HCT116 (cell line): Measurements from ENCODE around the gene COBL. TPM values are rescaled to one million over a fixed set of nuclear protein-coding genes. Genes with fewer than 3 reads are reported as not detected.

Experiments used
- ATAC-seq: fragments of 200-7000 bp; cut with Tn5 transposase; 2 replicates; pipeline ENCODE4 v1.9.1; 2020; ENCODE audit warnings: mild to moderate bottlenecking, moderate library complexity
- BruUV-seq: library from RNA; stranded (reverse); fragments of 400-500 nt; replicated peaks from 2 replicates; lab custom pipeline; 2021; lab: Mats Ljungman, UMichigan
- CTCF ChIA-PET: fragments of 300-600 bp; sonication (Branson Sonifier 250); formaldehyde crosslinking; loops from one replicate; lab custom pipeline; 2021; ENCODE audit warnings: antibody characterized with exemption; lab: Charles Lee
- POLR2A ChIA-PET: fragments of 300-600, 350-600 bp; sonication (Branson Sonifier 250); formaldehyde crosslinking; loops from one replicate; lab custom pipeline; 2021; ENCODE audit warnings: antibody characterized with exemption; lab: Charles Lee
- RAD21 ChIA-PET, 2 experiments: fragments of 300-600 bp; sonication (Branson Sonifier 250); formaldehyde crosslinking; loops; one replicate each; lab custom pipeline; 2023; ENCODE audit warnings: low total read pairs in 2 of 2; ENCODE audit not compliant: uncharacterized antibody in 2 of 2, unreplicated experiment in 2 of 2, low non-redundant PET in 1 of 2; lab: Charles Lee
- DNase-seq: peaks from one replicate; pipeline ENCODE4 v3.0.0-alpha.2; 2010; ENCODE audit warnings: low read depth, low spot score
- H2AFZ ChIP-seq: fragments of 200-600 bp; shearing (Covaris generic), sonication (generic); 2 replicates; pipeline ENCODE4 v1.6.1; 2017; ENCODE audit warnings: low read depth, mixed run types, mixed read lengths, antibody characterized with exemption, low read length; ENCODE audit not compliant: poor library complexity, severe bottlenecking
- H3K27ac ChIP-seq: 2 replicates; pipeline ENCODE4 v1.5.1; 2012; ENCODE audit warnings: low read depth, low read length
- H3K27me3 ChIP-seq: fragments of 200-600 bp; sonication (generic); 2 replicates; pipeline ENCODE4 v1.6.1; 2016; ENCODE audit warnings: mixed run types, low read length, mixed read lengths; ENCODE audit not compliant: insufficient read depth
- H3K36me3 ChIP-seq, 2 experiments: fragments of 200-500 bp in 1 of 2; fragments of 200-600 bp in 1 of 2; sonication (Bioruptor generic) in 1 of 2; sonication (generic) in 1 of 2; 2 replicates each; pipeline versions ENCODE4 v1.5.1 to v1.6.1; 2014 to 2016; ENCODE audit warnings: low read length in 2 of 2, inconsistent platforms in 1 of 2, mixed read lengths in 1 of 2, mixed run types in 1 of 2; ENCODE audit not compliant: insufficient read depth in 2 of 2, control insufficient read depth in 1 of 2
- H3K4me1 ChIP-seq, 2 experiments: fragments of 200-600 bp in 1 of 2; sonication (generic) in 1 of 2; 2 replicates each; pipeline versions ENCODE4 v1.5.1 to v1.6.1; 2012 to 2017; ENCODE audit warnings: low read length in 2 of 2, inconsistent platforms in 1 of 2, mild to moderate bottlenecking in 1 of 2, mixed read lengths in 1 of 2, mixed run types in 1 of 2, moderate library complexity in 1 of 2; ENCODE audit not compliant: insufficient read depth in 2 of 2, control insufficient read depth in 1 of 2
- H3K4me2 ChIP-seq: fragments of 200-600 bp; sonication (generic); 2 replicates; pipeline ENCODE4 v1.6.1; 2017; ENCODE audit warnings: mixed run types, low read length, mixed read lengths
- H3K4me3 ChIP-seq, 2 experiments: fragments of 200-600 bp in 1 of 2; sonication (generic) in 1 of 2; replicated peaks in 1 of 2; 2 replicates each; pipeline ENCODE4 v1.5.1; 2011 to 2016; ENCODE audit warnings: low read length in 2 of 2, control low read depth in 1 of 2, low read depth in 1 of 2, mild to moderate bottlenecking in 1 of 2, mixed read lengths in 1 of 2, mixed run types in 1 of 2
- H3K79me2 ChIP-seq: fragments of 200-600 bp; sonication (generic); 2 replicates; pipeline ENCODE4 v1.6.1; 2017; ENCODE audit warnings: mild to moderate bottlenecking, mixed run types, low read length, moderate library complexity, mixed read lengths; ENCODE audit not compliant: insufficient read depth
- H3K9ac ChIP-seq: fragments of 200-600 bp; sonication (generic); 2 replicates; pipeline ENCODE4 v1.6.1; 2016; ENCODE audit warnings: low read length, mixed read lengths
- H3K9me2 ChIP-seq: fragments of 200-600 bp; sonication (generic), shearing (Covaris generic); 2 replicates; pipeline ENCODE4 v1.6.1; 2017; ENCODE audit warnings: mixed run types, mild to moderate bottlenecking, moderate library complexity; ENCODE audit not compliant: insufficient read depth
- H3K9me3 ChIP-seq, 2 experiments: fragments of 200-500 bp in 1 of 2; fragments of 200-600 bp in 1 of 2; sonication (Bioruptor generic) in 1 of 2; sonication (generic) in 1 of 2; 2 replicates each; pipeline ENCODE4 v1.6.1; 2014 to 2017; ENCODE audit warnings: low read length in 2 of 2, mixed read lengths in 2 of 2, inconsistent platforms in 1 of 2, low read depth in 1 of 2, mild to moderate bottlenecking in 1 of 2, mixed run types in 1 of 2, moderate library complexity in 1 of 2; ENCODE audit not compliant: control insufficient read depth in 1 of 2, insufficient read depth in 1 of 2
- H4K20me1 ChIP-seq: fragments of 200-600 bp; sonication (generic), shearing (Covaris generic); 2 replicates; pipeline ENCODE4 v1.6.1; 2017; ENCODE audit warnings: mixed run types, mild to moderate bottlenecking, moderate library complexity; ENCODE audit not compliant: insufficient read depth
- ATF3 ChIP-seq: IDR thresholded peaks from 2 replicates; pipeline ENCODE4 v1.6.1; 2012
- CBX3 ChIP-seq: IDR thresholded peaks from 2 replicates; pipeline ENCODE4 v1.6.1; 2012; ENCODE audit warnings: low read depth
- CTCF ChIP-seq, 3 experiments: fragments of 200-600 bp in 1 of 3; sonication (generic) in 1 of 3; IDR thresholded peaks in 2 of 3; conservative IDR thresholded peaks in 1 of 3; 2 replicates each; pipeline ENCODE4 v1.5.1; 2012 to 2017; ENCODE audit warnings: low read depth in 2 of 3, low read length in 2 of 3, antibody characterized with exemption in 1 of 3, borderline replicate concordance in 1 of 3, control low read depth in 1 of 3, mild to moderate bottlenecking in 1 of 3, mixed read lengths in 1 of 3, mixed run types in 1 of 3, moderate library complexity in 1 of 3; ENCODE audit not compliant: insufficient read depth in 1 of 3
- EZH2phosphoT487 ChIP-seq: fragments of 200-600 bp; IDR thresholded peaks from 2 replicates; pipeline ENCODE4 v1.6.1; 2018; ENCODE audit warnings: antibody characterized with exemption, borderline replicate concordance
- FOSL1 ChIP-seq: IDR thresholded peaks from 2 replicates; pipeline ENCODE4 v1.6.1; 2012; ENCODE audit warnings: low read depth
- JUND ChIP-seq: IDR thresholded peaks from 2 replicates; pipeline ENCODE4 v1.6.1; 2012
- POLR2AphosphoS5 ChIP-seq: IDR thresholded peaks from 2 replicates; pipeline ENCODE4 v1.6.1; 2011; ENCODE audit warnings: mild to moderate bottlenecking, low read depth, low read length, moderate library complexity
- RAD21 ChIP-seq: IDR thresholded peaks from 2 replicates; pipeline ENCODE4 v1.6.1; 2012; ENCODE audit warnings: low read depth, mild to moderate bottlenecking
- SIN3A ChIP-seq: IDR thresholded peaks from 2 replicates; pipeline ENCODE4 v1.6.1; 2012; ENCODE audit warnings: low read depth
- SP1 ChIP-seq: IDR thresholded peaks from 2 replicates; pipeline ENCODE4 v1.6.1; 2012; ENCODE audit warnings: low read depth
- YY1 ChIP-seq: IDR thresholded peaks from 2 replicates; pipeline ENCODE4 v1.6.1; 2011; ENCODE audit warnings: low read length, low read depth, moderate library complexity, mild to moderate bottlenecking; ENCODE audit not compliant: insufficient replicate concordance; ENCODE audit errors: extremely low read depth
- ZNF274 ChIP-seq: fragments of 200-500 bp; sonication (Bioruptor generic); IDR thresholded peaks from 2 replicates; pipeline ENCODE4 v1.6.1; 2014; ENCODE audit warnings: mild to moderate bottlenecking, low read depth, low read length, inconsistent platforms
- intact Hi-C: fragments of 100-400 bp; cut with micrococcal nuclease; formaldehyde crosslinking; loops from 2 replicates; pipeline ENCODE4 v1.10.0; 2022
- total RNA-seq: library from RNA; stranded (reverse); gene quantifications from one replicate; pipeline ENCODE4 v1.2.1, GENCODE V29; 2021; ENCODE audit not compliant: unreplicated experiment

Gene COBL
- total RNA-seq, 1 experiment from 2014 or later, result 19.3 TPM

GRCh38 chr7:50980411-50980810, 336.2 kb downstream of the COBL start:
- CTCF ChIA-PET, result no interaction called here
- RAD21 ChIA-PET, result no interaction called here

More at GRCh38 chr7:50980411-50980810, 336.2 kb downstream of the COBL start:
- BruUV-seq, result no TSS peak
- Histone ChIP-seq H3K27ac (no peak overlapping the region), H3K4me3 (no peak overlapping the region), H3K9me3 (no peaks in the 10 kb centered on the region), H2AFZ (no peak overlapping the region), H3K79me2 (no peaks in the 10 kb centered on the region), H3K36me3 (no peaks in the 10 kb centered on the region), H3K9me2 (no peaks in the 10 kb centered on the region), H3K27me3 (no peaks in the 10 kb centered on the region), H4K20me1 (no peaks in the 10 kb centered on the region), H3K4me2 (no peak overlapping the region), H3K4me1 (no peaks in the 10 kb centered on the region), H3K9ac (no peak overlapping the region)
- no peak for TF ChIP-seq RAD21
- no peak for TF ChIP-seq CBX3
- no peak for TF ChIP-seq CTCF (IDR thresholded peaks at IDR 0.05 in 2 of 3, conservative IDR thresholded peaks at IDR 0.05 in 1 of 3; ENCODE audit: borderline replicate concordance in 1 of 3, insufficient read depth in 1 of 3, low read depth in 2 of 3, low read length in 2 of 3)
- no peak for TF ChIP-seq ZNF274
- no peak for TF ChIP-seq SP1
- TF ChIP-seq YY1, result no peak
- TF ChIP-seq EZH2phosphoT487, result no peak
- TF ChIP-seq ATF3, result no peak
- TF ChIP-seq JUND, result no peak
- no peak for TF ChIP-seq POLR2AphosphoS5
- TF ChIP-seq SIN3A, result no peak
- TF ChIP-seq FOSL1, result no peak
- DNase-seq (no peak), ATAC-seq (no peak)
- intact Hi-C loops, result loop anchor here (5.0 to 10.0 kb wide), 2 partner anchors 183 to 286 kb away; no protein-coding TSS in a partner anchor
- POLR2A ChIA-PET, result no interaction called here
